Gastroesophageal sphincter (tissue), 3 donors: ENCODE results near the gene OPRL1.

Experiments used
- EP300 ChIP-seq: sonication (generic); formaldehyde crosslinking; IDR thresholded peaks from one replicate; pipeline ENCODE4 v1.6.1; 2017; ENCODE audit warnings: antibody characterized with exemption, mild to moderate bottlenecking
- POLR2AphosphoS5 ChIP-seq: sonication (generic); formaldehyde crosslinking; IDR thresholded peaks from one replicate; pipeline ENCODE4 v1.6.1; 2017; ENCODE audit warnings: antibody characterized with exemption
- TF ChIP-seq, protein P1 (sequence below), 4 experiments: fragments of 200-600 bp in 2 of 4; fragments of 450-650 bp in 2 of 4; sonication (generic) in 1 of 4; IDR thresholded peaks; one replicate each; pipeline ENCODE4 v1.5.1; 2017 to 2019; ENCODE audit warnings: antibody characterized with exemption in 4 of 4, mild to moderate bottlenecking in 2 of 4, moderate library complexity in 2 of 4

DNA sequence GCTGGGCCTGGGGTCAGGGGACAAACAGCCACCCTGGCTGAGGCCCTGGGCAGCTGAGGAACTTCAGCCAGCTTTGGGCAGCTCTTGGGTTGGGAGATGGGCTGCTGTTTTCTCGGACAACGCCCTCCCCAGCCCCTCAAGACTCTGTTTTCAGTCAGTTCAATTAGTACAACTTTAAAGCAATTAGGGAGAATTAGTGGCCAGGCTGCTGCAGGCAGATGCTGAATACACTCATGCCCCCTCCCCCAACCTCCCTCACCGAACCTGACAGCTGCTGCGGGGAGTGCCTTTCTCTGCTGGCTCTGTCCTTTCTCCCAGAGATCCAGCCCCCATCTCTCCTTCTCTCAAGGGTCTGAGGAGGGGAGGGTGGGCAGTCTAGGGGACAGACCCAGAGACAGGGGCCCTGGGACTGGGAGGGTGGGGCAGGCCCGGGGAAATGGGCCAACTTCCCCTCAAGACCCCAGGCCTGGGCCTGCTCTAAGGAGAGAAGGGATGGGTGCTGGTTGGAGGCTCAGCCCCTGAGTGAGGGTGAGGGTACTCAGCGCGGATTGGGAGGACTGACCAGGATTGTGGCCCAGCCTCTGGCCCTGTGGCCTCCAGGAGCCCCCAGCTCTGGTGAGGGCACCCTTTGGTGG lies 66.5 kb downstream of the OPRL1 start:
- TF ChIP-seq, protein P1, sequence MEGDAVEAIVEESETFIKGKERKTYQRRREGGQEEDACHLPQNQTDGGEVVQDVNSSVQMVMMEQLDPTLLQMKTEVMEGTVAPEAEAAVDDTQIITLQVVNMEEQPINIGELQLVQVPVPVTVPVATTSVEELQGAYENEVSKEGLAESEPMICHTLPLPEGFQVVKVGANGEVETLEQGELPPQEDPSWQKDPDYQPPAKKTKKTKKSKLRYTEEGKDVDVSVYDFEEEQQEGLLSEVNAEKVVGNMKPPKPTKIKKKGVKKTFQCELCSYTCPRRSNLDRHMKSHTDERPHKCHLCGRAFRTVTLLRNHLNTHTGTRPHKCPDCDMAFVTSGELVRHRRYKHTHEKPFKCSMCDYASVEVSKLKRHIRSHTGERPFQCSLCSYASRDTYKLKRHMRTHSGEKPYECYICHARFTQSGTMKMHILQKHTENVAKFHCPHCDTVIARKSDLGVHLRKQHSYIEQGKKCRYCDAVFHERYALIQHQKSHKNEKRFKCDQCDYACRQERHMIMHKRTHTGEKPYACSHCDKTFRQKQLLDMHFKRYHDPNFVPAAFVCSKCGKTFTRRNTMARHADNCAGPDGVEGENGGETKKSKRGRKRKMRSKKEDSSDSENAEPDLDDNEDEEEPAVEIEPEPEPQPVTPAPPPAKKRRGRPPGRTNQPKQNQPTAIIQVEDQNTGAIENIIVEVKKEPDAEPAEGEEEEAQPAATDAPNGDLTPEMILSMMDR (IDR thresholded peaks at IDR 0.05) = no peak
- TF ChIP-seq EP300 (no peak), POLR2AphosphoS5 (no peak)
